Astrocyte of the hippocampus (primary cell): ENCODE measurements around the gene CDHR2.
"Not testable (repeated sequence)": the region's sequence is repeated elsewhere in the genome, so short reads cannot be mapped to it uniquely, and the experiment has no call there.

ENCODE experiments used
- DNase-seq: peaks from one replicate; pipeline ENCODE4 v3.0.0; 2011; ENCODE audit warnings: low read depth, low spot score

CDHR2 gene

GRCh38 chr5:176565760-176566288, 16.7 kb downstream of the CDHR2 start:
- DNase-seq = no peak

GRCh38 chr5:176568657-176569056, 19.5 kb downstream of the CDHR2 start:
- no peak for DNase-seq

- no peak for DNase-seq
These were observed 20.9 kb downstream of the CDHR2 start for GRCh38 chr5:176570044-176570443.

- peak; percentile 74 for DNase-seq
These were observed 24.6 kb downstream of the CDHR2 start for GRCh38 chr5:176573564-176574296.

- no peak for DNase-seq
These were observed 25.1 kb downstream of the CDHR2 start for GRCh38 chr5:176574297-176574591.

GRCh38 chr5:176575066-176575465, 25.9 kb downstream of the CDHR2 start:
- no peak for DNase-seq

GRCh38 chr5:176575488-176576422, 26.6 kb downstream of the CDHR2 start:
- no peak for DNase-seq

GRCh38 chr5:176577312-176578176, 28.4 kb downstream of the CDHR2 start:
- no peak for DNase-seq

- DNase-seq = peak; percentile 63
These were observed 29.3 kb downstream of the CDHR2 start for GRCh38 chr5:176578391-176578808.

- no peak for DNase-seq
These were observed 30.2 kb downstream of the CDHR2 start for GRCh38 chr5:176579323-176579722.

- no peak for DNase-seq
These were observed 32.2 kb downstream of the CDHR2 start for GRCh38 chr5:176581361-176581760.

- DNase-seq = no peak
These were observed 33.9 kb downstream of the CDHR2 start for GRCh38 chr5:176583076-176583475.

GRCh38 chr5:176587398-176587797, 38.3 kb downstream of the CDHR2 start:
- no peak for DNase-seq

GRCh38 chr5:176588297-176588696, 39.2 kb downstream of the CDHR2 start:
- DNase-seq = no peak

GRCh38 chr5:176589039-176589769, 40.1 kb downstream of the CDHR2 start:
- no peak for DNase-seq

GRCh38 chr5:176590035-176590717, 41.0 kb downstream of the CDHR2 start:
- DNase-seq = no peak

GRCh38 chr5:176591667-176592066, 42.5 kb downstream of the CDHR2 start:
- not testable (repeated sequence) for DNase-seq

GRCh38 chr5:176592573-176592972, 43.4 kb downstream of the CDHR2 start:
- DNase-seq = no peak

- DNase-seq = no peak
These were observed 44.2 kb downstream of the CDHR2 start for GRCh38 chr5:176593273-176593869.

GRCh38 chr5:176594554-176594953, 45.4 kb downstream of the CDHR2 start:
- DNase-seq = no peak
